ENCODE results near the gene CCDC73.

CCDC73 gene

DNA sequence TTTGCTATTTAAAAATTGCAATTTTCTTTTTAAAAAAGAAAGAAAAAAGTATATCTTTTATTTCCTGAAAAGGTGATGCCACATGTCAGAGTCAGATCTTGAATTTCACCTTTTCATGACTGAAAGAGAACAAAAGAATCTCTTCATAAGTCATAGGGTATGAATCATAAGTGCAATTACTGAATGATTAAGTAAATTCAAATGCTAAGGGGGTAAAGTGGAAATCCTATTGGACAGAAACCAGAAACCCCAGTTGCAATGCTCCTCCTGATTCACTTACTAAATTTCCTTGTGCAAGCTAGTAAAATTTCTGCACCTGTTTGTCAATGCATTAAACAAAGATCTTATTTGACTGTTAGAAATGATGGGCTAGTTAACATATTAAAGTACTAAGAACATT is 27.1 kb upstream of the CCDC73 start:
- no peak for TF ChIP-seq TAF1 (IDR thresholded peaks at IDR 0.05; ENCODE audit: borderline replicate concordance, insufficient read depth, low read length)
- TF ChIP-seq SIN3A (IDR thresholded peaks at IDR 0.05; ENCODE audit: borderline replicate concordance, insufficient read depth, low read length) = no peak
- TF ChIP-seq FOXP2 (optimal IDR thresholded peaks at IDR 0.05; ENCODE audit: borderline replicate concordance, extremely low read depth, extremely low read length, insufficient read depth) = no peak
- no peak for TF ChIP-seq POLR2AphosphoS5 (IDR thresholded peaks at IDR 0.05; ENCODE audit: low read depth, low read length)
- TF ChIP-seq, protein P1, sequence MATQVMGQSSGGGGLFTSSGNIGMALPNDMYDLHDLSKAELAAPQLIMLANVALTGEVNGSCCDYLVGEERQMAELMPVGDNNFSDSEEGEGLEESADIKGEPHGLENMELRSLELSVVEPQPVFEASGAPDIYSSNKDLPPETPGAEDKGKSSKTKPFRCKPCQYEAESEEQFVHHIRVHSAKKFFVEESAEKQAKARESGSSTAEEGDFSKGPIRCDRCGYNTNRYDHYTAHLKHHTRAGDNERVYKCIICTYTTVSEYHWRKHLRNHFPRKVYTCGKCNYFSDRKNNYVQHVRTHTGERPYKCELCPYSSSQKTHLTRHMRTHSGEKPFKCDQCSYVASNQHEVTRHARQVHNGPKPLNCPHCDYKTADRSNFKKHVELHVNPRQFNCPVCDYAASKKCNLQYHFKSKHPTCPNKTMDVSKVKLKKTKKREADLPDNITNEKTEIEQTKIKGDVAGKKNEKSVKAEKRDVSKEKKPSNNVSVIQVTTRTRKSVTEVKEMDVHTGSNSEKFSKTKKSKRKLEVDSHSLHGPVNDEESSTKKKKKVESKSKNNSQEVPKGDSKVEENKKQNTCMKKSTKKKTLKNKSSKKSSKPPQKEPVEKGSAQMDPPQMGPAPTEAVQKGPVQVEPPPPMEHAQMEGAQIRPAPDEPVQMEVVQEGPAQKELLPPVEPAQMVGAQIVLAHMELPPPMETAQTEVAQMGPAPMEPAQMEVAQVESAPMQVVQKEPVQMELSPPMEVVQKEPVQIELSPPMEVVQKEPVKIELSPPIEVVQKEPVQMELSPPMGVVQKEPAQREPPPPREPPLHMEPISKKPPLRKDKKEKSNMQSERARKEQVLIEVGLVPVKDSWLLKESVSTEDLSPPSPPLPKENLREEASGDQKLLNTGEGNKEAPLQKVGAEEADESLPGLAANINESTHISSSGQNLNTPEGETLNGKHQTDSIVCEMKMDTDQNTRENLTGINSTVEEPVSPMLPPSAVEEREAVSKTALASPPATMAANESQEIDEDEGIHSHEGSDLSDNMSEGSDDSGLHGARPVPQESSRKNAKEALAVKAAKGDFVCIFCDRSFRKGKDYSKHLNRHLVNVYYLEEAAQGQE (IDR thresholded peaks at IDR 0.05; ENCODE audit: insufficient read depth in 1 of 2, low read depth in 2 of 2, low read length in 2 of 2) = no peak

- TF ChIP-seq SIN3A (IDR thresholded peaks at IDR 0.05; ENCODE audit: borderline replicate concordance, insufficient read depth, low read length) = no peak
- no peak for TF ChIP-seq FOXP2 (optimal IDR thresholded peaks at IDR 0.05; ENCODE audit: borderline replicate concordance, extremely low read depth, extremely low read length, insufficient read depth)
- no peak for TF ChIP-seq POLR2AphosphoS5 (IDR thresholded peaks at IDR 0.05; ENCODE audit: low read depth, low read length)
- no peak for TF ChIP-seq TAF1 (IDR thresholded peaks at IDR 0.05; ENCODE audit: borderline replicate concordance, insufficient read depth, low read length)
- TF ChIP-seq, protein P1 (IDR thresholded peaks at IDR 0.05; ENCODE audit: insufficient read depth in 1 of 2, low read depth in 2 of 2, low read length in 2 of 2) = no peak
These were observed 26.0 kb upstream of the CCDC73 start for GRCh38 chr11:32820497-32820896.

GRCh38 chr11:32819187-32819586 is 24.7 kb upstream of the CCDC73 start:
- no peak for TF ChIP-seq SIN3A (IDR thresholded peaks at IDR 0.05; ENCODE audit: borderline replicate concordance, insufficient read depth, low read length)
- TF ChIP-seq FOXP2 (optimal IDR thresholded peaks at IDR 0.05; ENCODE audit: borderline replicate concordance, extremely low read depth, extremely low read length, insufficient read depth) = no peak
- no peak for TF ChIP-seq POLR2AphosphoS5 (IDR thresholded peaks at IDR 0.05; ENCODE audit: low read depth, low read length)
- TF ChIP-seq TAF1 (IDR thresholded peaks at IDR 0.05; ENCODE audit: borderline replicate concordance, insufficient read depth, low read length) = no peak
- TF ChIP-seq, protein P1 (IDR thresholded peaks at IDR 0.05; ENCODE audit: insufficient read depth in 1 of 2, low read depth in 2 of 2, low read length in 2 of 2) = no peak

- TF ChIP-seq, protein P1 (IDR thresholded peaks at IDR 0.05; ENCODE audit: insufficient read depth in 1 of 2, low read depth in 2 of 2, low read length in 2 of 2) = no peak
- no peak for TF ChIP-seq POLR2AphosphoS5 (IDR thresholded peaks at IDR 0.05; ENCODE audit: low read depth, low read length)
- no peak for TF ChIP-seq TAF1 (IDR thresholded peaks at IDR 0.05; ENCODE audit: borderline replicate concordance, insufficient read depth, low read length)
- TF ChIP-seq FOXP2 (optimal IDR thresholded peaks at IDR 0.05; ENCODE audit: borderline replicate concordance, extremely low read depth, extremely low read length, insufficient read depth) = no peak
- no peak for TF ChIP-seq SIN3A (IDR thresholded peaks at IDR 0.05; ENCODE audit: borderline replicate concordance, insufficient read depth, low read length)
These were observed 23.4 kb upstream of the CCDC73 start for GRCh38 chr11:32817852-32818183.

Data from PFSK-1 (cell line).